Measurements from ENCODE around the gene PPP1R9A. TPM values are rescaled to one million over a fixed set of nuclear protein-coding genes. Genes with fewer than 3 reads are reported as not detected.

The PPP1R9A gene
- total RNA-seq (10 to 100 TPM; 25.9 to 28.6 TPM), polyA plus RNA-seq (ENCODE audit: insufficient read length in 6 of 6) (10 to 100 TPM; 18.7 to 26.9 (median 22.9) TPM)
- long read RNA-seq, donor 1, partial matches to known transcripts, result 0 of 3 reads
- long read RNA-seq, donor 1, other reads (novel, unspliced or antisense), result 0 of 3 reads
- long read RNA-seq, donor 2, partial matches to known transcripts, result 0 of 2 reads
- long read RNA-seq, donor 2, other reads (novel, unspliced or antisense), result 0 of 2 reads
- long read RNA-seq, donor 3, partial matches to known transcripts, result 0 of 1 reads
- long read RNA-seq, donor 3, other reads (novel, unspliced or antisense), result 0 of 1 reads
- long read RNA-seq, donor 4, partial matches to known transcripts, result 0 of 2 reads
- long read RNA-seq, donor 4, other reads (novel, unspliced or antisense), result 2 of 2 reads
- long read RNA-seq, donor 5, result 0 reads
- long read RNA-seq, donor 6, partial matches to known transcripts, result 0 of 1 reads
- long read RNA-seq, donor 6, other reads (novel, unspliced or antisense), result 0 of 1 reads
- long read RNA-seq, donor 7, result 0 reads
- long read RNA-seq, donor 8, result 0 reads
- long read RNA-seq, donor 9, result 0 reads
- long read RNA-seq, donor 10, result 0 reads
- long read RNA-seq, donor 11, partial matches to known transcripts, result 6 of 7 reads
- long read RNA-seq, donor 11, other reads (novel, unspliced or antisense), result 0 of 7 reads
- long read RNA-seq, donor 12, result 0 reads

DNA sequence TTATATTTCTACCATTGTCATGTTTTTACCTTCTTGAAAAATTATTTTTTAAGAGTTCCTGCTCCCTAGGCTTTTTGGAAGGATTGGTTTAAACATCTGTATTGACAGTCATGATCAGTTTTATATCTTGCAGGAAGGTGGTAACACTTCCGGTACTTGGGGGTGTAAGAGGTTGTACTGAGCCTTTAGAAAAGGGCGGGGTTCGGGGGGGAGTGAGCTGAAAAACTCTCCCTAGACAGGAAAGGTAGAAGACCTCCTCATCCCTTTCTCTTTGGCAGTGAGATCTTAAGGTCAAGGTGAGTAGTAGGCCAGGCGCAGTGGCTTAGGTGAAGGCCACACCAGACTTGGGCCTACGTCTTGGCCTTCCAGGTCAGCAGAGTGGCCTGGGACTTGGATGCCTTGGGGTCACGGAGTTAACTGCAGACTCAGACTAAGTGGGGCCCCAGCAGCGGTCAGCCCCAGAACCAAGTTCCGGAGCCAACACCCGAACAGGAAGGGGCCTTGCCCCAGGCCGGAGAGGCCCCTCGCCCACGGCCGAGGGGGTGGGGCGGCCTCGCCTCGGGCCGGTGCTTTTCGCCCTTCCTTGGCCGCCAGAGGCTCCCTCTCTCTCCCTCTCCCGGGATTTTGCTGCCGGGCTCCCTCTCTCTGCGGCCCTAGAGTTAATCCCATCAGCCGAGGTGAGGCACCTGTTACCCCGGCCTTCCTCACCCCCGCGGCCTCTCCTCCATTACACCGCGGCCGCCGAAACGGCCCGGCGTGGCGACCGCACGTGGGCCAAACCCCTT is at the start of gene PPP1R9A:
Gene PPP1R9A (plus strand): TSS at position 569 of the 785 bp plus-strand sequence. CDS start 2,520 bp downstream, outside the sequence.
- Histone ChIP-seq H3K36me3 (no peaks in the 10 kb centered on the region), H3K27ac (peak within 1 kb of the TSS; percentile 77 to 79), H3K4me3 (peak within 1 kb of the TSS; percentile 42 to 47), H3K9me3 (no peaks in the 10 kb centered on the region), H3K27me3 (peaks cover 0 to 38% of the 10 kb centered on the region in 2 donors), H3K4me1 (peaks cover 8 to 9% of the 10 kb centered on the region in 2 donors)
- intact Hi-C loops (cut with DNase I), result no loop called here
- TF ChIP-seq, protein P1, sequence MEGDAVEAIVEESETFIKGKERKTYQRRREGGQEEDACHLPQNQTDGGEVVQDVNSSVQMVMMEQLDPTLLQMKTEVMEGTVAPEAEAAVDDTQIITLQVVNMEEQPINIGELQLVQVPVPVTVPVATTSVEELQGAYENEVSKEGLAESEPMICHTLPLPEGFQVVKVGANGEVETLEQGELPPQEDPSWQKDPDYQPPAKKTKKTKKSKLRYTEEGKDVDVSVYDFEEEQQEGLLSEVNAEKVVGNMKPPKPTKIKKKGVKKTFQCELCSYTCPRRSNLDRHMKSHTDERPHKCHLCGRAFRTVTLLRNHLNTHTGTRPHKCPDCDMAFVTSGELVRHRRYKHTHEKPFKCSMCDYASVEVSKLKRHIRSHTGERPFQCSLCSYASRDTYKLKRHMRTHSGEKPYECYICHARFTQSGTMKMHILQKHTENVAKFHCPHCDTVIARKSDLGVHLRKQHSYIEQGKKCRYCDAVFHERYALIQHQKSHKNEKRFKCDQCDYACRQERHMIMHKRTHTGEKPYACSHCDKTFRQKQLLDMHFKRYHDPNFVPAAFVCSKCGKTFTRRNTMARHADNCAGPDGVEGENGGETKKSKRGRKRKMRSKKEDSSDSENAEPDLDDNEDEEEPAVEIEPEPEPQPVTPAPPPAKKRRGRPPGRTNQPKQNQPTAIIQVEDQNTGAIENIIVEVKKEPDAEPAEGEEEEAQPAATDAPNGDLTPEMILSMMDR (IDR thresholded peaks at IDR 0.05), result no peak
- ATAC-seq (peak; percentile 79), DNase-seq (peak; percentile 41 to 77 (median 54))

DNA sequence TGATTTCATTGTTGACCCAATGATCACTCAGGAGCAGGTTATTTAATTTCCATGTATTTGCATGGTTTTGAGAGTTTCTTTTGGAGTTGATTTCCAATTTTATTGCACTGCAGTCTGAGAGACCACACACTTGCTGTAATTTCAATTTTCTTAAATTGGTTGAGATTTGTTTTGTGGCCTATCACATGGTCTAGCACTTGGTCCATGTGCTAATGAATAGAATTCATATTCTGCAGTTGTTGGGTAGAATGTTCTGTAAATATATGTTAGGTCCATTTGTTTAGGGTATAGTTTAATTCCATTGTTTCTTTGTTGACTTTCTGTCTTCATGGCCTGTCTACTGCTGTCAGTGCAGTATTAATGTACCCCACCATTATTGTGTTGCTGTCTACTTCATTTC is 36.3 kb upstream of the PPP1R9A start:
- Histone ChIP-seq H3K27me3 (no peaks in the 10 kb centered on the region), H3K36me3 (no peaks in the 10 kb centered on the region), H3K4me1 (no peaks in the 10 kb centered on the region), H3K4me3 (no peak overlapping the region), H3K9me3 (peaks cover 0 to 2% of the 10 kb centered on the region in 2 donors), H3K27ac (no peak overlapping the region)
- no peak for ATAC-seq
- TF ChIP-seq, protein P1 (IDR thresholded peaks at IDR 0.05), result no peak
- intact Hi-C loops (cut with DNase I), result no loop called here
- no peak for DNase-seq

DNA sequence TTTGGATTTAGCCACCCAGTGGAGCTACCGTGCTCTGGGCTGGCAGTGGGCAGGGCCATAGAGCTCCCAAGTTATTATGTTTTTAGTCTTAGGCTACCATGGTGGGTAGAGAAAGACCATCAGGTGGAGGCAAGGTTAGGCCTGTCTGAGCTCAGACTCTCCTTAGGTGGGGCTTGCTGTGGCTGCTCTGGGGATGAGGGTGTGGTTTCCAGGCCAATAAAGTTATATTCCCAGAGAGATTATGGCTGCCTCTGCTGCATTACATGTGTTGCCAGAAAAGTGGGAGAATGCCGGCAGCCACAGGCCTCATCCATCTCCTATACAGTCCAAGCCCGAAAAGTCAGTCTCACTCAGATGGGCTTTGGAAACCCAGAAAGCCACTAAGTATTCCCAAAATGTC is 34.2 kb upstream of the PPP1R9A start:
- Histone ChIP-seq H3K27me3 (no peaks in the 10 kb centered on the region), H3K9me3 (peaks cover 0 to 12% of the 10 kb centered on the region in 2 donors), H3K36me3 (no peaks in the 10 kb centered on the region), H3K4me1 (no peaks in the 10 kb centered on the region), H3K4me3 (no peak overlapping the region), H3K27ac (no peak overlapping the region)
- TF ChIP-seq, protein P1 (IDR thresholded peaks at IDR 0.05), result no peak
- ATAC-seq, result no peak
- intact Hi-C loops (cut with DNase I), result no loop called here
- no peak for DNase-seq

DNA sequence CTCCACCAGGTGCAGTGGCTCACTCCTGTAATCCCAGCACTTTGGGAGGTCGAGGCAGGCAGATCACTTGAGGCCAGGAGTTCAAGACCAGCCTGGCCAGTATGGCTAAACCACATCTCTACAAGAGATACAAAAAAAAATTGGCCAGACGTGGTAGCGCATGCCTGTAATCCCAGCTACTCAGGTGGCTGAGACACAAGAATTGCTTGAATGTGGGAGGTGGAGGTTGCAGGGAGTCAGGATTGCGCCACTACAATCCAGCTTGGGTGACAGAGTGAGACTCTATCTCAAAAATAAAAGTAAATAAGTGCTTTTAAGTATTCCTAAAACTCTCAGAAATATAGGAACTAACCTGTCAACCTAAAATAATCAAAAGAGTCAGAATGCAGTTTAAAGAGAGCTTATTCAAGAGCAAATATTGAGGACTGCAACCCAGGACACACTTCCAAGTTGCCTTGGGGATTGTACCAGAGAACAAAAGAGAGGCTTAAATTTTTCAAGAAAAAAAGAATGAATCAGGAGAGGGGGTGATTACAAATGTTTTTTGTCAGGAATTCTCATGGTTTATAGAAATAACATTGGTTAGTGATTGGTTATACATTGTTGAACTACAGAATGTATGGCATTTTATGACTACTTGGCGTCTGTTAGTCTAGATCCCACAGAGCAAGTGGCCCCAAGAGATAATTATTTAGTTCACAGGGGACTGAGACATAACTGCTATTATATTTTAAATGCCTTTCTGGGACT is 33.2 kb upstream of the PPP1R9A start:
- Histone ChIP-seq H3K9me3 (peaks cover 0 to 14% of the 10 kb centered on the region in 2 donors), H3K4me1 (no peaks in the 10 kb centered on the region), H3K27me3 (no peaks in the 10 kb centered on the region), H3K27ac (no peak overlapping the region), H3K4me3 (no peak overlapping the region), H3K36me3 (no peaks in the 10 kb centered on the region)
- DNase-seq (no peak), ATAC-seq (no peak)
- TF ChIP-seq, protein P1 (IDR thresholded peaks at IDR 0.05), result no peak
- intact Hi-C loops (cut with DNase I), result no loop called here
